HCT116 (cell line): ENCODE data around the gene MFN1.

Experiments
- CTCF ChIP-seq, 3 experiments: fragments of 200-600 bp in 1 of 3; sonication (generic) in 1 of 3; IDR thresholded peaks in 2 of 3; conservative IDR thresholded peaks in 1 of 3; 2 replicates each; pipeline ENCODE4 v1.5.1; 2012 to 2017; ENCODE audit warnings: low read depth in 2 of 3, low read length in 2 of 3, antibody characterized with exemption in 1 of 3, borderline replicate concordance in 1 of 3, control low read depth in 1 of 3, mild to moderate bottlenecking in 1 of 3, mixed read lengths in 1 of 3, mixed run types in 1 of 3, moderate library complexity in 1 of 3; ENCODE audit not compliant: insufficient read depth in 1 of 3
- EZH2 ChIP-seq: fragments of 200-600 bp; sonication (generic); IDR thresholded peaks from 2 replicates; pipeline ENCODE4 v1.6.1; 2017; ENCODE audit warnings: antibody characterized with exemption, mixed run types
- POLR2AphosphoS5 ChIP-seq: IDR thresholded peaks from 2 replicates; pipeline ENCODE4 v1.6.1; 2011; ENCODE audit warnings: mild to moderate bottlenecking, low read depth, low read length, moderate library complexity
- TF ChIP-seq, protein P1 (sequence below): IDR thresholded peaks from 2 replicates; pipeline ENCODE4 v1.6.1; 2012; ENCODE audit warnings: low read depth

- TF ChIP-seq EZH2 = no peak
- TF ChIP-seq CTCF (IDR thresholded peaks at IDR 0.05 in 2 of 3, conservative IDR thresholded peaks at IDR 0.05 in 1 of 3; ENCODE audit: borderline replicate concordance in 1 of 3, insufficient read depth in 1 of 3, low read depth in 2 of 3, low read length in 2 of 3) = no peak
- TF ChIP-seq, protein P1, sequence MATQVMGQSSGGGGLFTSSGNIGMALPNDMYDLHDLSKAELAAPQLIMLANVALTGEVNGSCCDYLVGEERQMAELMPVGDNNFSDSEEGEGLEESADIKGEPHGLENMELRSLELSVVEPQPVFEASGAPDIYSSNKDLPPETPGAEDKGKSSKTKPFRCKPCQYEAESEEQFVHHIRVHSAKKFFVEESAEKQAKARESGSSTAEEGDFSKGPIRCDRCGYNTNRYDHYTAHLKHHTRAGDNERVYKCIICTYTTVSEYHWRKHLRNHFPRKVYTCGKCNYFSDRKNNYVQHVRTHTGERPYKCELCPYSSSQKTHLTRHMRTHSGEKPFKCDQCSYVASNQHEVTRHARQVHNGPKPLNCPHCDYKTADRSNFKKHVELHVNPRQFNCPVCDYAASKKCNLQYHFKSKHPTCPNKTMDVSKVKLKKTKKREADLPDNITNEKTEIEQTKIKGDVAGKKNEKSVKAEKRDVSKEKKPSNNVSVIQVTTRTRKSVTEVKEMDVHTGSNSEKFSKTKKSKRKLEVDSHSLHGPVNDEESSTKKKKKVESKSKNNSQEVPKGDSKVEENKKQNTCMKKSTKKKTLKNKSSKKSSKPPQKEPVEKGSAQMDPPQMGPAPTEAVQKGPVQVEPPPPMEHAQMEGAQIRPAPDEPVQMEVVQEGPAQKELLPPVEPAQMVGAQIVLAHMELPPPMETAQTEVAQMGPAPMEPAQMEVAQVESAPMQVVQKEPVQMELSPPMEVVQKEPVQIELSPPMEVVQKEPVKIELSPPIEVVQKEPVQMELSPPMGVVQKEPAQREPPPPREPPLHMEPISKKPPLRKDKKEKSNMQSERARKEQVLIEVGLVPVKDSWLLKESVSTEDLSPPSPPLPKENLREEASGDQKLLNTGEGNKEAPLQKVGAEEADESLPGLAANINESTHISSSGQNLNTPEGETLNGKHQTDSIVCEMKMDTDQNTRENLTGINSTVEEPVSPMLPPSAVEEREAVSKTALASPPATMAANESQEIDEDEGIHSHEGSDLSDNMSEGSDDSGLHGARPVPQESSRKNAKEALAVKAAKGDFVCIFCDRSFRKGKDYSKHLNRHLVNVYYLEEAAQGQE = no peak
- no peak for TF ChIP-seq POLR2AphosphoS5
These were observed 54.1 kb downstream of the MFN1 start for GRCh38 chr3:179401561-179401960.
